Ishikawa (cell line): ENCODE measurements around the gene HSPB8.

Experiments
- CEBPB ChIP-seq: IDR thresholded peaks from 2 replicates; pipeline ENCODE4 v1.6.1; 2012
- CREB1 ChIP-seq: IDR thresholded peaks from 2 replicates; pipeline ENCODE4 v1.6.1; 2012; ENCODE audit warnings: low read depth
- EGR1 ChIP-seq: IDR thresholded peaks from 2 replicates; pipeline ENCODE4 v1.6.1; 2012
- EP300 ChIP-seq: IDR thresholded peaks from 2 replicates; pipeline ENCODE4 v1.6.1; 2012; ENCODE audit warnings: borderline replicate concordance
- FOXM1 ChIP-seq: IDR thresholded peaks from 2 replicates; pipeline ENCODE4 v1.6.1; 2012; ENCODE audit warnings: low read depth, borderline replicate concordance
- MAX ChIP-seq: IDR thresholded peaks from 2 replicates; pipeline ENCODE4 v1.6.1; 2012
- NFIC ChIP-seq: IDR thresholded peaks from 2 replicates; pipeline ENCODE4 v1.6.1; 2012
- RAD21 ChIP-seq: IDR thresholded peaks from 2 replicates; pipeline ENCODE4 v1.6.1; 2012; ENCODE audit warnings: low read depth
- REST ChIP-seq: IDR thresholded peaks from 2 replicates; pipeline ENCODE4 v1.6.1; 2012; ENCODE audit warnings: low read depth, mild to moderate bottlenecking
- TAF1 ChIP-seq: IDR thresholded peaks from 2 replicates; pipeline ENCODE4 v1.6.1; 2012; ENCODE audit warnings: low read depth, mild to moderate bottlenecking
- TCF12 ChIP-seq: IDR thresholded peaks from 2 replicates; pipeline ENCODE4 v1.6.1; 2012; ENCODE audit warnings: low read depth
- TEAD4 ChIP-seq: IDR thresholded peaks from 2 replicates; pipeline ENCODE4 v1.6.1; 2012
- USF1 ChIP-seq: IDR thresholded peaks from 2 replicates; pipeline ENCODE4 v1.6.1; 2012
- YY1 ChIP-seq: IDR thresholded peaks from 2 replicates; pipeline ENCODE4 v1.6.1; 2012; ENCODE audit warnings: low read depth
- ZBTB7A ChIP-seq: IDR thresholded peaks from 2 replicates; pipeline ENCODE4 v1.6.1; 2012; ENCODE audit warnings: low read depth

The HSPB8 gene

GRCh38 chr12:119207063-119207560 lies 28.4 kb downstream of the HSPB8 start:
- TF ChIP-seq TEAD4 (no peak), EP300 (no peak), MAX (no peak), REST (no peak), RAD21 (no peak), CEBPB (no peak), NFIC (no peak), TAF1 (no peak), USF1 (no peak), EGR1 (no peak), TCF12 (no peak), ZBTB7A (no peak), FOXM1 (no peak), CREB1 (no peak), YY1 (no peak)

GRCh38 chr12:119208626-119209061 lies 29.9 kb downstream of the HSPB8 start:
- TF ChIP-seq EGR1, result no peak
- TF ChIP-seq REST, result peak; percentile 56

GRCh38 chr12:119211884-119212283 lies 33.2 kb downstream of the HSPB8 start:
- TF ChIP-seq ZBTB7A (no peak), MAX (no peak), EGR1 (no peak), EP300 (no peak), USF1 (no peak), CEBPB (no peak), TAF1 (no peak), YY1 (no peak), RAD21 (no peak), REST (no peak), CREB1 (no peak), FOXM1 (no peak), TEAD4 (no peak)

- TF ChIP-seq USF1 (no peak), MAX (no peak)
These were observed 37.4 kb downstream of the HSPB8 start for GRCh38 chr12:119216084-119216483.

GRCh38 chr12:119222222-119222951 lies 43.7 kb downstream of the HSPB8 start:
- TF ChIP-seq TAF1 (no peak), NFIC (no peak), TCF12 (no peak), TEAD4 (no peak), ZBTB7A (no peak), CEBPB (no peak), REST (no peak), EGR1 (no peak), RAD21 (no peak), USF1 (no peak), MAX (no peak), EP300 (no peak), YY1 (no peak), FOXM1 (no peak)
